ENCODE measurements around the gene PARL. TPM values are rescaled to one million over a fixed set of nuclear protein-coding genes. Genes with fewer than 3 reads are reported as not detected.
A peak's percentile ranks its signal among the peaks of the same experiment; 100 is the strongest.

Gene PARL, protein sequence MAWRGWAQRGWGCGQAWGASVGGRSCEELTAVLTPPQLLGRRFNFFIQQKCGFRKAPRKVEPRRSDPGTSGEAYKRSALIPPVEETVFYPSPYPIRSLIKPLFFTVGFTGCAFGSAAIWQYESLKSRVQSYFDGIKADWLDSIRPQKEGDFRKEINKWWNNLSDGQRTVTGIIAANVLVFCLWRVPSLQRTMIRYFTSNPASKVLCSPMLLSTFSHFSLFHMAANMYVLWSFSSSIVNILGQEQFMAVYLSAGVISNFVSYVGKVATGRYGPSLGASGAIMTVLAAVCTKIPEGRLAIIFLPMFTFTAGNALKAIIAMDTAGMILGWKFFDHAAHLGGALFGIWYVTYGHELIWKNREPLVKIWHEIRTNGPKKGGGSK
- 68.0 TPM for polyA plus RNA-seq (2013, experiment 1 of 2)
- polyA plus RNA-seq (2013, experiment 2 of 2), result 62.8 TPM

DNA sequence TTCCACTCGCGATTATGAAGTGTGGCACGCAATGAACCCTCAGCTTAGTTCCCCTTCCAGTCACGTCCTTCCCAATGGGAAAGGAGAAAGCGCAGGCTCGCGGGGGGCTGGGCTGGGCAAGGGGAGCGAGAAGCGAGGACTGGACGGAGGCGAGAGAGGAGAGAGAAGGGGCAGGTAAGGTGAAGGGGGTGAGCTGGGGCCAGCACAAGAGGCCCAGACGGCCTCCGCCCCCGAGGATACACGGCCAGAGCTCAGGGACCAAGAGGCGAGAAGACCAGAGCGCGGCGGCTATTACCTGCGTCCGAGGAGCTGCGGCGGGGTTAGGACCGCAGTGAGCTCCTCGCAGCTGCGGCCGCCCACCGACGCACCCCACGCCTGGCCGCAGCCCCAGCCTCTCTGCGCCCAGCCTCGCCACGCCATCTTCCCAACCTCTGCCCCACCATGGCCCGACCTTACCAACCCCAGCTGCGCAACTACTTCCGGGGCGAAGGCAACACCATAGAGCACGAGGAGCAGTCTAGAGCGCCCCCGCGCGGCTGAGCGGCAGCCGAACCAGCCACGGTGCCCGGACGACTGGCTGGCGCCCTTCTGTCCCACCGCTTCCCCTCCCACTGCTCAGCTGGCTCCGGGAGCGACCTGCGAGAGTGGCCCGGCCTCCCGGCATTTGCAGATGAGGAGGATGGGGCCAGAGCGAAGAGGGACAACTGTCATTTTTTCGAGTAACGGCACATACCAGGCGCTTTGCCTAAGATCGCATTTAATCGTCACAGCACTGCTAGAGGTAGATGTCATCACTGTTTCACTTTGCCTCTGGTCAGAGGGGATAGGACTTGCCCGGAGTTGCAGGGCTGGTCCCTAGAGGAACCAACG, at the start of gene PARL:
Gene PARL, minus strand, starts transcription at position 454 of the 870 bp plus-strand sequence. Its CDS starts 34 bp downstream, at position 420.
- Histone ChIP-seq H3K27ac (ENCODE audit: low read depth, low read length) (peak within 1 kb of the TSS; percentile 67), H3K27me3 (ENCODE audit: insufficient read depth, low read length) (no peaks in the 10 kb centered on the region), H3K9me3 (ENCODE audit: insufficient read depth, low read depth, low read length) (no peaks in the 10 kb centered on the region), H3K4me1 (ENCODE audit: insufficient read depth, low read length) (peaks cover 9% of the 10 kb centered on the region), H3K9ac (ENCODE audit: low read depth, low read length) (peak within 1 kb of the TSS; percentile 86), H3K36me3 (ENCODE audit: insufficient read depth, low read length) (no peaks in the 10 kb centered on the region), H3K4me3 (ENCODE audit: low read length) (peak within 1 kb of the TSS; percentile 92)
- WGBS, result 1% methylated on average over 63 of the region's 63 CpGs

DNA sequence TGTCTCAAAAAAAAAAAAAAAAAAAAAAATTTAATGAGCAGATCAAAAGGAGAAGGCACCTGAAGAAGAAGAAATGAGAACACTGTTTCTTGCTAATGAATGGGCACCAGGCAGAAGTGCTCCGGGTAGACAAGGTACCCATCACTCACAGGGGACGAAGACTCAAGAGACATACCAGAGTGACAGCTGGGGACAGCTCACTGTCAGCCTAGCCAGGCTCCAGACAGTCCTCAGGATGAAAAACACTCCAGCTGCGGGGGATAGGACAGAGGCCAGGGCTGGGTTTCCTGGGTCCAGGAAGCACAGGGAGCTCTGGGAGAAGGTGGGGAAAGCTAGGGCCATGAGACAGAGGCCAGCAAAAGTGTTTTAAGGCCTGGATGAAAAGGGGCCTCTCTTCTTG, 48.5 kb upstream of the PARL start:
- Histone ChIP-seq H3K9ac (ENCODE audit: low read depth, low read length) (no peak overlapping the region), H3K36me3 (ENCODE audit: insufficient read depth, low read length) (peaks cover 48% of the 10 kb centered on the region)

DNA sequence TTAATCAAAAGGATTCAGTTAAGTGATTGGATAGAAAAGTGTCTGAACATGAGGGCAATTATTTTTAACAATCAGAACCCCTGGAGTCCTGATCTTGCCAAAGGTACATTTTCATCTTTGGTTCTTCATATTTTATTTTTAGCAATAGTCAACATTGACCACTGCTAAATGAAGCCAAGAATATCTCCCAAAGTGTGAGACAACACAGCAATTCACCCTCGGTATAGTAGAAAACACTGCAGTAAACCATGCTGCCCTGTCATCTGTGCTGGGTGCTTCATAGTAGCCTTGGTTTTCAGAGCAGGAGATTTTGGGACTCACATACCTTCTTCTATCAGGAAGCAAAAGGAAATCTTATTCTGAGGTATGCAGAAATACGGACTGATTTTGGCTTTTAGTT, 47.2 kb upstream of the PARL start:
- Histone ChIP-seq H3K9ac (ENCODE audit: low read depth, low read length) (no peak overlapping the region), H3K27me3 (ENCODE audit: insufficient read depth, low read length) (no peaks in the 10 kb centered on the region), H3K4me3 (ENCODE audit: low read length) (no peak overlapping the region), H3K36me3 (ENCODE audit: insufficient read depth, low read length) (peaks cover 47% of the 10 kb centered on the region), H3K9me3 (ENCODE audit: insufficient read depth, low read depth, low read length) (no peaks in the 10 kb centered on the region), H3K4me1 (ENCODE audit: insufficient read depth, low read length) (no peaks in the 10 kb centered on the region), H3K27ac (ENCODE audit: low read depth, low read length) (no peak overlapping the region)
- 97% methylated on average over 2 of the region's 2 CpGs for WGBS

More for the DNA sequence above, 48.5 kb upstream of the PARL start:
- Histone ChIP-seq H3K27me3 (ENCODE audit: insufficient read depth, low read length) (no peaks in the 10 kb centered on the region), H3K27ac (ENCODE audit: low read depth, low read length) (no peak overlapping the region), H3K9me3 (ENCODE audit: insufficient read depth, low read depth, low read length) (no peaks in the 10 kb centered on the region), H3K4me1 (ENCODE audit: insufficient read depth, low read length) (no peaks in the 10 kb centered on the region), H3K4me3 (ENCODE audit: low read length) (no peak overlapping the region)
- 96% methylated on average over 3 of the region's 3 CpGs for WGBS

DNA sequence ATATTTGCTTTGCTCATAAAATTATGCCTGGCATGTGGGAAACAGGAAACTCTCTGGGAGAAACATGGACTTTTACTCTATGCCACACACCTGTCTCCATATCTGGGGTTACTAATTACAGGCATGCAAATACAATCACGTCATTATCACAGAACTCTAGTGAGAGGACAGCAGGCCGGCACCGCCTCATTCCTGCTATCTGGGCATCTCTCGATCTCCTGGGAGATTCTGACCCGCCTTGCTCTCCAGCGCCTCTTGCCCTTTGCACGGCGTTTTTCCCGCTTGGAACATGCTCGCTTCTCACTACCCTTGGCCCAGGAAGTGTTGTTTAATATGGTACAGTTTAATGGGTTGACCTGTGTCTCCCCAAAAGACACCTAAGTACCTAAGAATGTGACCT, 45.4 kb upstream of the PARL start:
- 91% methylated on average over 10 of the region's 10 CpGs for WGBS
- H3K9me3 ChIP-seq (ENCODE audit: insufficient read depth, low read depth, low read length), result no peaks in the 10 kb centered on the region
- H3K36me3 ChIP-seq (ENCODE audit: insufficient read depth, low read length), result peaks cover 48% of the 10 kb centered on the region
- no peak overlapping the region for H3K27ac ChIP-seq (ENCODE audit: low read depth, low read length)
- no peak overlapping the region for H3K4me3 ChIP-seq (ENCODE audit: low read length)
- H3K4me1 ChIP-seq (ENCODE audit: insufficient read depth, low read length), result no peaks in the 10 kb centered on the region
- no peak overlapping the region for H3K9ac ChIP-seq (ENCODE audit: low read depth, low read length)
- H3K27me3 ChIP-seq (ENCODE audit: insufficient read depth, low read length), result no peaks in the 10 kb centered on the region

DNA sequence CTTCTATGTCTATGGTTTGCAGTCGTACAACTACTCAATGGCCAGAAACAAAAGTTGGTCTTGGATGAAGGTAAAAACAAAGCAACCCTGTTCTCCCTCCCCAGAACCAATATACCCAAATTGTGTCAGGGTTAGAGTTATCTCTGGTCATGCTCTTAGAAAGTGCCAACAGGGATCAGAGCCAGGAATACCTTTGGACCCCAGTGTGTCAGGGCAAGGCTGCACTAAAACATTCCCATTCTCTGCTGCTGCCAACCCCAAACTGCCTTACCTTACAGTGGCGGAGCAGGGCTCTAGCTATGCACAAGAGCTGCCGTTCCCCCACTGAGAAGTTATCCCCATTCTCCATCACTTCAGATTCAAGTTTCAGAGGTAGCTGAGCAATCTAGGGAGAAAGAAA, 42.4 kb upstream of the PARL start:
- Histone ChIP-seq H3K27ac (ENCODE audit: low read depth, low read length) (no peak overlapping the region), H3K4me1 (ENCODE audit: insufficient read depth, low read length) (no peaks in the 10 kb centered on the region), H3K27me3 (ENCODE audit: insufficient read depth, low read length) (no peaks in the 10 kb centered on the region), H3K9ac (ENCODE audit: low read depth, low read length) (no peak overlapping the region), H3K36me3 (ENCODE audit: insufficient read depth, low read length) (peaks cover 56% of the 10 kb centered on the region), H3K9me3 (ENCODE audit: insufficient read depth, low read depth, low read length) (no peaks in the 10 kb centered on the region), H3K4me3 (ENCODE audit: low read length) (no peak overlapping the region)
- WGBS, result 95% methylated on average over 2 of the region's 3 CpGs

DNA sequence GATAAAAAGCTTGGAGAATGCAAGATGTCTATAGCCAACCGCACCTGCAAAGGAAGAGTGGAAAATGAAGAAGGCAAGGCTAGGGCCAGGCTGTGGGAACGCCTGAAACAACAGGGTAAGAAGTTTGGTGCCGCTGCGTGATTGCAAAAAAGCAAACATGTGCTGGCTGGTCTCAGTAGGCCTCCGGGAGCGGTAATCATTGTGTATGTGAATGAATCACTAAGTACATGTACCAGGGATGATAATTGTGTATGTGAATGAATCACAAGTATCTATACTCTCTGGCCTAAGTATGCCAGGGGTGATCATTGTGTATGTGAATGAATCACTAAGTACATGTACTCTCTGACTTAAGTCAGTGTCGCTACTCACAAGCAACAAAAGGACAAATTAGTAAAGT, 40.3 kb upstream of the PARL start:
- no peaks in the 10 kb centered on the region for H3K4me1 ChIP-seq (ENCODE audit: insufficient read depth, low read length)
- no peak overlapping the region for H3K9ac ChIP-seq (ENCODE audit: low read depth, low read length)
- H3K4me3 ChIP-seq (ENCODE audit: low read length), result no peak overlapping the region
- no peaks in the 10 kb centered on the region for H3K27me3 ChIP-seq (ENCODE audit: insufficient read depth, low read length)
- 95% methylated on average over 7 of the region's 7 CpGs for WGBS
- H3K27ac ChIP-seq (ENCODE audit: low read depth, low read length), result no peak overlapping the region
- H3K9me3 ChIP-seq (ENCODE audit: insufficient read depth, low read depth, low read length), result no peaks in the 10 kb centered on the region
- peaks cover 65% of the 10 kb centered on the region for H3K36me3 ChIP-seq (ENCODE audit: insufficient read depth, low read length)

DNA sequence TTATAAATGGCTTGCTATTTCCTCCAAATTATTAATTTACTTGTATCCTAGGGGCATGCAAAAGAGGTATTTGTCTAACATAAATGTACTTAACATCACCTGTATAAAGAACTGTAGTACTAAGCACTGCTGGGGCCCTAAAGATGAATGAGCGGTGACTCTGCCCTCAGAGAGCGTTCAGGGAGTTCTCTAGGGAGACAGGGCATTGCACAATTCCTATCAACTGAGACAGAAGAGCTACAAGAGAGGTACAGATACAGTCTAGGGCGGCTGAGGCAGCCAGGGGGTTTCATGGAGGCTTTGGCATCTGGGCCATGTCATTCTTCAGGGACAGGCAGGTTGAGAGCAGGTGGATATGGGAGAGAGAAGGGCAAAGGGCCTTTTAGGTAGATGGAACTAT, 39.9 kb upstream of the PARL start:
- no peak overlapping the region for H3K4me3 ChIP-seq (ENCODE audit: low read length)
- 96% methylated on average over 3 of the region's 3 CpGs for WGBS
- no peaks in the 10 kb centered on the region for H3K9me3 ChIP-seq (ENCODE audit: insufficient read depth, low read depth, low read length)
- H3K9ac ChIP-seq (ENCODE audit: low read depth, low read length), result no peak overlapping the region
- no peaks in the 10 kb centered on the region for H3K4me1 ChIP-seq (ENCODE audit: insufficient read depth, low read length)
- no peaks in the 10 kb centered on the region for H3K27me3 ChIP-seq (ENCODE audit: insufficient read depth, low read length)
- peaks cover 69% of the 10 kb centered on the region for H3K36me3 ChIP-seq (ENCODE audit: insufficient read depth, low read length)
- no peak overlapping the region for H3K27ac ChIP-seq (ENCODE audit: low read depth, low read length)

DNA sequence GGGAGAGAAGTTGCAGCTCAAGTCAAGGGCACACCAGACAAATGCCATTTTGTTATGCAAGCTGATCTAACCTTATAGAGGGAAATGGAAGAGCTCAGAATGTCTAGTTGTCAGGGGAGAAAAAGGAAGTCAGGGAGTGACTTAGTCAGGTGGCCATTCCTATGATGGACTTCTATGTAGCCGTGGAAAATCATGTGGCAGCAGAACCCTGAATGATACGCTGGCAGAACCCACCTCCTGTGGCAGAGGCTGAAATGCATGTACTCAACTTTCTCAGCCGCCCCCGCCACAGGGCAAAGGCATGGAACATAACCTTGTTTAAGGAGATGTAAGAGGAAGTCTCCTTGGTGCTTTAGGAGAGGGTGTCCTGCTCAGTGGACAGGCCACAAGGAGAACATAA, 37.7 kb upstream of the PARL start:
- H3K27me3 ChIP-seq (ENCODE audit: insufficient read depth, low read length), result no peaks in the 10 kb centered on the region
- no peak overlapping the region for H3K4me3 ChIP-seq (ENCODE audit: low read length)
- H3K27ac ChIP-seq (ENCODE audit: low read depth, low read length), result no peak overlapping the region
- peaks cover 58% of the 10 kb centered on the region for H3K36me3 ChIP-seq (ENCODE audit: insufficient read depth, low read length)
- no peaks in the 10 kb centered on the region for H3K9me3 ChIP-seq (ENCODE audit: insufficient read depth, low read depth, low read length)
- no peak overlapping the region for H3K9ac ChIP-seq (ENCODE audit: low read depth, low read length)
- 93% methylated on average over 4 of the region's 4 CpGs for WGBS
- H3K4me1 ChIP-seq (ENCODE audit: insufficient read depth, low read length), result no peaks in the 10 kb centered on the region

DNA sequence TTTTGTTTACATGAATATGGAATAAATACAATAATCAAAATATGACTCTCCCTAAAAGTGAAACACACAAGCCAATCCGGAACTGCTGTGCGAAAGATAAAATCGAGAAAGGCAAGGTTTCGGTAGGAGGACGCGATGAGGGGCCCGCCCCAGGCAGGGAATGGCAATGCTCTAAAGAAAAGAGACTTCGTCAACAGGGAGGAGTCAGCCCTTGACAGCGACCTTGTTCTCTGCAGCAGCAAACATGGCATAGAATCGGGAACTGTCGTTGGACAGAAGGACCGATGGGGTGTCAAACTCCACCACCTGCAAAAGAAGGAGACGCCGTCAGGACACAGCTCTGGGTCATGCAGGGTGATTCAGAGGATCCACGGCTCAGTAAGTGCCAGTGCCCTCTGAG, 36.4 kb upstream of the PARL start:
- Histone ChIP-seq H3K27ac (ENCODE audit: low read depth, low read length) (no peak overlapping the region), H3K9me3 (ENCODE audit: insufficient read depth, low read depth, low read length) (no peaks in the 10 kb centered on the region), H3K36me3 (ENCODE audit: insufficient read depth, low read length) (peaks cover 48% of the 10 kb centered on the region), H3K4me3 (ENCODE audit: low read length) (no peak overlapping the region), H3K27me3 (ENCODE audit: insufficient read depth, low read length) (no peaks in the 10 kb centered on the region), H3K4me1 (ENCODE audit: insufficient read depth, low read length) (no peaks in the 10 kb centered on the region), H3K9ac (ENCODE audit: low read depth, low read length) (no peak overlapping the region)
- WGBS, result 93% methylated on average over 15 of the region's 15 CpGs

DNA sequence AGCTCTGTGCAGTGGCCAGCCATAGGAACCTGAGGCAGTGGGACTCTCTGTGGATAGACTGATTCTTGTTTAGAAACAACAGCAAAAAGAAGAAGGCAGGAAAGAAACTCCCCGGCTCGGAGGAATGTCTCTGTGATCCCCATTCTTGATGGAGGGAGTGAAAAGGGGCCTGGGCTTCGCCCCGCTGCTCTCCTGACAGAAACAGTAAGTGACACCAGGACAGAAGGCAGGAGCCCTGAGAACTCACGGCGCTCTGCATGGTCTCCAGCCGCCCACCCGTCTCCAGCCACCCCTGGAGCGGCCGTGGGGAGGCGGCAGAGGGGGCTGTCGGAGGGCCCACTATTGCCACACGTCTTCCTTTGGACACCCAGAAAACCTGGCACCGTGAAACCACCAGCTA, 35.7 kb upstream of the PARL start:
- H3K36me3 ChIP-seq (ENCODE audit: insufficient read depth, low read length), result peaks cover 44% of the 10 kb centered on the region
- WGBS, result 93% methylated on average over 14 of the region's 14 CpGs
- no peaks in the 10 kb centered on the region for H3K27me3 ChIP-seq (ENCODE audit: insufficient read depth, low read length)
- H3K4me1 ChIP-seq (ENCODE audit: insufficient read depth, low read length), result no peaks in the 10 kb centered on the region
- H3K27ac ChIP-seq (ENCODE audit: low read depth, low read length), result no peak overlapping the region
- H3K9me3 ChIP-seq (ENCODE audit: insufficient read depth, low read depth, low read length), result no peaks in the 10 kb centered on the region
- no peak overlapping the region for H3K4me3 ChIP-seq (ENCODE audit: low read length)
- no peak overlapping the region for H3K9ac ChIP-seq (ENCODE audit: low read depth, low read length)

DNA sequence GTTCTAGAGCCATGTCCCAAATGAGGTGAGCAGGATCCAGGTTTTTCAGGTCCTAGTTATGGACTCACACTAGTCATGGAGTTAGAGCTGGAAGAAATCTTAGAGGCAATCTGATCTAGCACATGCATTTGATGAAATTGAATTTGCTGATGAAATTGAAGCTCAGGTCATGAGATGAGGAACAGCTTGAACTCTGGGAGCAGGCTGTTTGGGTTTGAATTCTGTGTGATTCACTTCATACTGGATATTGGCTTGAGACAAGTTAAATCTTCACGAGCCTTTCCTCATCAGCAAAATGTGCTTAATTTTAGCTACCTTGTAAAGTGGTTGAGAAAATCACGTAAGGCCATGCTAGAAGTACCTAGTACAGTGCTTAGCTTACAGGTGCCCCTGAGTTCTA, 33.5 kb upstream of the PARL start:
- no peak overlapping the region for H3K4me3 ChIP-seq (ENCODE audit: low read length)
- no peak overlapping the region for H3K27ac ChIP-seq (ENCODE audit: low read depth, low read length)
- no peaks in the 10 kb centered on the region for H3K27me3 ChIP-seq (ENCODE audit: insufficient read depth, low read length)
- peaks cover 28% of the 10 kb centered on the region for H3K36me3 ChIP-seq (ENCODE audit: insufficient read depth, low read length)
- H3K9ac ChIP-seq (ENCODE audit: low read depth, low read length), result no peak overlapping the region
- H3K4me1 ChIP-seq (ENCODE audit: insufficient read depth, low read length), result no peaks in the 10 kb centered on the region
- 92% methylated on average over 2 of the region's 2 CpGs for WGBS
- H3K9me3 ChIP-seq (ENCODE audit: insufficient read depth, low read depth, low read length), result no peaks in the 10 kb centered on the region

Measured in HUES64 (cell line).